Measurements from ENCODE around the gene PAX5.

The PAX5 gene

DNA sequence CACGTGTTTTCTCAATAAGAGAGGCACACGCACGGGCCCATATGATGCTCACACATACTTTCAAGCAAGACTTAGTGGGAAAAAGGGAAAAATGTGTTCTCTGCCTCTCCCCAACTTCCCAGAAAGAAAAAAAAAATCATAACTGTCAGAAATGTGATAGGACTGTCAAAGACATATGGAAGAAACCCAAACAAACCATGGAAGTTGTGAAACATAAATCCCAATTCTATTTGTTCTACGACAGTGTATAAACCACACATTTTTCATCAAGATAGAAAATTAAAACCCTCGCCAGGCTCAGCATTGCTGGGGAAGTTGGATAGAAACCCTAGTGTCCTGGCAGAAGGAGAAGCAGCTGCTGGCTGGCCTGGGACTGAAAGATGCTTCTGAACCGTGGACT lies 211.9 kb downstream of the PAX5 start:
- DNase-seq (ENCODE audit: low read depth) = no peak
- no peak overlapping the region for H3K4me3 ChIP-seq (ENCODE audit: low read depth, low read length)
- no peak for TF ChIP-seq CTCF (IDR thresholded peaks at IDR 0.05; ENCODE audit: control insufficient read depth, extremely low read depth, insufficient read depth)

- TF ChIP-seq CTCF (IDR thresholded peaks at IDR 0.05; ENCODE audit: control insufficient read depth, extremely low read depth, insufficient read depth) = no peak
- H3K4me3 ChIP-seq (ENCODE audit: low read depth, low read length) = no peak overlapping the region
- no peak for DNase-seq (ENCODE audit: low read depth)
Observed at GRCh38 chr9:36820392-36820861, 213.6 kb downstream of the PAX5 start.

GRCh38 chr9:36818965-36819870 lies 214.8 kb downstream of the PAX5 start:
- TF ChIP-seq CTCF (IDR thresholded peaks at IDR 0.05; ENCODE audit: control insufficient read depth, extremely low read depth, insufficient read depth) = no peak
- no peak overlapping the region for H3K4me3 ChIP-seq (ENCODE audit: low read depth, low read length)
- DNase-seq (ENCODE audit: low read depth) = no peak

GRCh38 chr9:36818242-36818938 lies 215.7 kb downstream of the PAX5 start:
- DNase-seq (ENCODE audit: low read depth) = no peak
- no peak for TF ChIP-seq CTCF (IDR thresholded peaks at IDR 0.05; ENCODE audit: control insufficient read depth, extremely low read depth, insufficient read depth)
- H3K4me3 ChIP-seq (ENCODE audit: low read depth, low read length) = no peak overlapping the region

- no peak for TF ChIP-seq CTCF (IDR thresholded peaks at IDR 0.05; ENCODE audit: control insufficient read depth, extremely low read depth, insufficient read depth)
- no peak overlapping the region for H3K4me3 ChIP-seq (ENCODE audit: low read depth, low read length)
- no peak for DNase-seq (ENCODE audit: low read depth)
Observed at GRCh38 chr9:36817160-36817834, 216.8 kb downstream of the PAX5 start.

DNA sequence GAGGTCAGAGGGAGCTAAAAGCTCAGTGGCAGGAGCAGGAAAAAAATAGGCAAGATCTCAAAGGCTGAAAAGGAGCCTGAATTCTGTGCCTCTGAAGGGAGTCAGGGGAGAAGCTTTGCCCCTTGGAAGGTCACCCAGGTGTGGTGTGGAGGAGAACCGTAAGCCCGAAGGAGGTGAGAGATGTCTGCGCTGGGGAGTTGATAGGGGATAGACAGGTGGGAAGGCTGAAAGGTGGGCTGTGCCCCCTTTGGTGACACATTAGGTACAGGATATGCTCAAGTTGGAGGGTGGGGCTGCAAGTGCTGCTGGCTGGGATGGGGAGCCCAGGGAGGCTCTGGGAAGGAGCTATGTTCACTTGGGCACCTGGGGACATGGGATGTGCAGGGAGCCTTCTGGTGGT lies 217.7 kb downstream of the PAX5 start:
- no peak for TF ChIP-seq CTCF (IDR thresholded peaks at IDR 0.05; ENCODE audit: control insufficient read depth, extremely low read depth, insufficient read depth)
- DNase-seq (ENCODE audit: low read depth) = no peak
- H3K4me3 ChIP-seq (ENCODE audit: low read depth, low read length) = no peak overlapping the region
